ENCODE data around the gene CASR. TPM values are rescaled to one million over a fixed set of nuclear protein-coding genes. Genes with fewer than 3 reads are reported as not detected.

CASR gene
- total RNA-seq, 1 donor from 2014 or later: not detected

GRCh38 chr3:122284486-122284885 lies 101.0 kb downstream of the CASR start:
- Mint-ChIP-seq H3K4me1 (no peaks in the 10 kb centered on the region), H3K9me3 (no peaks in the 10 kb centered on the region), H3K27me3 (ENCODE audit: low read depth) (peaks cover 24% of the 10 kb centered on the region), H3K36me3 (ENCODE audit: low read depth) (no peaks in the 10 kb centered on the region), H3K4me3 (no peak overlapping the region), H3K27ac (ENCODE audit: unreplicated experiment) (peak overlapping the region; percentile 5)
- TF ChIP-seq CTCF (conservative IDR thresholded peaks at IDR 0.05): no peak
- DNase-seq (ENCODE audit: low read depth, low spot score): no peak

DNA sequence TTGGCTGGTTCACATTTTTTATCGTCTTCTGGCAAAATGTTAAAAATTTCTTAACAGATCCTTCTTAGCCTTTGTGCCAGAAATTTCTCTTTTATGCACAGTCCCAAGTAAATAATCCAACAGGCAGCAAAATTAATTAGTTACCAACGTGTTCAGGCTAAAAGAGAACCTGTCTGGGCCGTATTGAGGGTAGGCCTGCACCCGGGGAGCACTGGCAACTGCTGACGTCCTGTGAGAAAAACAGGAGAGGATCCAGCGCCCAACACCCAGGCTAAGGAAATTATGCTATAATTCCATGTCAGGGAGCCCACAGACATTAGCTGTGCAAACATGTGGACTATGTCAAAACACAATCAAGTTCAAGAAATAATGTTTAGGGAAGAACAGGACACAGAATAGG lies 110.9 kb downstream of the CASR start:
- DNase-seq (ENCODE audit: low read depth, low spot score): no peak
- no peaks in the 10 kb centered on the region for H3K36me3 Mint-ChIP-seq (ENCODE audit: low read depth)
- H3K9me3 Mint-ChIP-seq: no peaks in the 10 kb centered on the region
- no peak overlapping the region for H3K27ac Mint-ChIP-seq (ENCODE audit: unreplicated experiment)
- no peak for TF ChIP-seq CTCF (conservative IDR thresholded peaks at IDR 0.05)
- H3K27me3 Mint-ChIP-seq (ENCODE audit: low read depth): peaks cover 6% of the 10 kb centered on the region
- H3K4me3 Mint-ChIP-seq: no peak overlapping the region
- no peaks in the 10 kb centered on the region for H3K4me1 Mint-ChIP-seq

- Mint-ChIP-seq H3K36me3 (ENCODE audit: low read depth) (no peaks in the 10 kb centered on the region), H3K4me3 (no peak overlapping the region), H3K27me3 (ENCODE audit: low read depth) (peaks cover 6% of the 10 kb centered on the region), H3K9me3 (peaks cover 2% of the 10 kb centered on the region), H3K27ac (ENCODE audit: unreplicated experiment) (no peak overlapping the region), H3K4me1 (no peaks in the 10 kb centered on the region)
- no peak for TF ChIP-seq CTCF (conservative IDR thresholded peaks at IDR 0.05)
- DNase-seq (ENCODE audit: low read depth, low spot score): no peak
Measured at GRCh38 chr3:122295266-122296062, 112.0 kb downstream of the CASR start.

- no peak overlapping the region for H3K27ac Mint-ChIP-seq (ENCODE audit: unreplicated experiment)
- no peaks in the 10 kb centered on the region for H3K4me1 Mint-ChIP-seq
- no peak for DNase-seq (ENCODE audit: low read depth, low spot score)
- no peak for TF ChIP-seq CTCF (conservative IDR thresholded peaks at IDR 0.05)
- no peaks in the 10 kb centered on the region for H3K36me3 Mint-ChIP-seq (ENCODE audit: low read depth)
- H3K4me3 Mint-ChIP-seq: no peak overlapping the region
- peaks cover under 1% of the 10 kb centered on the region for H3K27me3 Mint-ChIP-seq (ENCODE audit: low read depth)
- H3K9me3 Mint-ChIP-seq: peaks cover 3% of the 10 kb centered on the region
Measured at GRCh38 chr3:122298239-122298638, 114.8 kb downstream of the CASR start.

GRCh38 chr3:122299215-122299614 lies 115.7 kb downstream of the CASR start:
- DNase-seq (ENCODE audit: low read depth, low spot score): no peak
- Mint-ChIP-seq H3K27ac (ENCODE audit: unreplicated experiment) (no peak overlapping the region), H3K27me3 (ENCODE audit: low read depth) (no peaks in the 10 kb centered on the region), H3K36me3 (ENCODE audit: low read depth) (no peaks in the 10 kb centered on the region), H3K4me1 (no peaks in the 10 kb centered on the region), H3K9me3 (peaks cover 3% of the 10 kb centered on the region), H3K4me3 (no peak overlapping the region)
- no peak for TF ChIP-seq CTCF (conservative IDR thresholded peaks at IDR 0.05)

Measured in neural crest cell (in vitro differentiated cells).